GM18511 (cell line): ENCODE measurements around the gene PLA1A.
"Not testable (repeated sequence)": the region's sequence is repeated elsewhere in the genome, so short reads cannot be mapped to it uniquely, and the experiment has no call there.

Experiments used
- ATAC-seq: cut with Tn5 transposase; IDR thresholded peaks from one replicate; pipeline ENCODE4 v1.9.1; 2021; ENCODE audit warnings: mild to moderate bottlenecking, moderate library complexity; ENCODE audit not compliant: unreplicated experiment

The PLA1A gene

DNA sequence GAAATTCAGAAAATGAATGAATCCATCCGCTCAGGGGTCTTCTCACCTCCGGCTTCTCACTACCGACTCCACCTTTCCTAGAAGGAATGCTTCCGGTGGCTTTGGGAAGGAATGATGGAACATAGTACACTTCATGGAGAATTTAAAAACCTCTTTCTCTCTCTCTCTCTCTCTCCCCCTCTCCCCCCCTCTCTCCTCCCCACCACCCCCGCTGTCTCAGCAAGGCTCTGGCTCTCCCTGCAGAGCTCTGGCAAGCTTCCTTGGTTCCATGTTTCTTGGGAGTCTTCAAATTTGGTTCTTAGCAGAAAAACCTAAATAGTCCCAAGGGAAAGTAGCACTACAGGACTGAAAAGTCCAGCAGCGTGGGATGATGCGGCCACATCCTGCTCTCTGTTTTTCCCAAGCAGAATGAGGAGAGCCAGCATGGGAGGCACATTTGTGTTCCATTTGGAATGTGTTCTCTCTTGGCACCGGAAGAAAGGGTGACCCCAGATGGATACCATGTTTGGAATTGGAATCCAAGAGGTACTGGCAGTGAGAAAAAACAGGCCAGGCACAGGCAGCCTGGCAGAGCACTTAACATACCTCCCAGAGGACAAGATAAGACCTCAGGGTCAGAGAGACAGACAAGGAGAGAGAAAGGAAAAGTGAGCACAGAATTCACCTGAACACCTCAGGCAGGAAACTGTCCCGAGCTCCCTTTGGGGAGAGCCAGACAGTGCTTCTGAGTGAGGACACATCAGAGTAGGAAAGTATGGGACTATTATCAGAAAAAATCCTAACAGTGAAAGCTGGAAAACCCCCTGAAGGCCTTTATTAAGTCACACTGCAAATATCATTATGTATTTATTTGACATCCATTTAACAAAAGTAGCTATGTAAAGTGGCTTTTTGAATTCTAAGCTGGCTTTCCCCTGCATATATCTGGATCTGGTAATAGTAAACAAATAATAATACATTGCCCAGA, 63.1 kb downstream of the PLA1A start, which contains the start of gene POPDC2:
Gene POPDC2 (minus strand): TSS at position 116 of the 967 bp plus-strand sequence. CDS start 166 bp downstream, outside the sequence.
- ATAC-seq: no peak

- ATAC-seq: no peak
Observed at GRCh38 chr3:119662604-119663373, 65.1 kb downstream of the PLA1A start.

DNA sequence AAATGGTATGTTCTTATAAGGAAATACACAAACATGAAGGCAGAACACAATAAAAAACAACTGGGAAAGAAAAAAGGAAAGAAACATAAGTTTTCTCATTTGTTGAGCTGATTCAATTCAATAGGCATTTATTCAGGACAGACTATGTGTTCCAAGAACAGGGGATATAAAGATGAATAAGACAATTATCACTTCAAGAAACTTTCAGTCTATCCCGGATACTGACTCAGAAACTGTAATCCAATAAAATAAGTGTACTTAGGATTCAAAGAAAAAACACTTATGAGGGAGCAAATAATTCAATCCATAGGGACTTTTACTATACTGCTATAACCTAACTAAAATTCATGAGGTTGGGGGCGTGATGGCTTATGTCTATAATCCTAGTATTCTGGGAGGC, 66.2 kb downstream of the PLA1A start:
- no peak for ATAC-seq

DNA sequence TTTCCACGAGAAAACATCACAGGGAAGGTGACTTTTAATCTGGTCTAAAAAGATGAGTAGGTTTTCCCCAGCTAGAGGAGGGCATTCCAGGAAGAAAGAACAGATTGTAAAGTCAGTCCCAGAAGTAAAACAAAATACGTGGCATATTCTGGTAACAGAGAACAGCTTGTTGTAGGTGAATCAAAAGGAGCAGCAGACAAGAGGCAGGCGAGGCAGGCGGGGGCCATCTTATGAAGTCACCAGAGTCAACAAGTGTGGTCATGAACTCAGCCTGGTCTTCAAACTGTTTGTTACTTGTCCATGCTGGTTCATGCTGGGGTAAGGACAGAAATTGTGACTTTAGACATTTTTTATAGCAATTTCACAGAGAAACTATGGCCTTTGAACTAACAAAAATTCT, 66.7 kb downstream of the PLA1A start:
- no peak for ATAC-seq

DNA sequence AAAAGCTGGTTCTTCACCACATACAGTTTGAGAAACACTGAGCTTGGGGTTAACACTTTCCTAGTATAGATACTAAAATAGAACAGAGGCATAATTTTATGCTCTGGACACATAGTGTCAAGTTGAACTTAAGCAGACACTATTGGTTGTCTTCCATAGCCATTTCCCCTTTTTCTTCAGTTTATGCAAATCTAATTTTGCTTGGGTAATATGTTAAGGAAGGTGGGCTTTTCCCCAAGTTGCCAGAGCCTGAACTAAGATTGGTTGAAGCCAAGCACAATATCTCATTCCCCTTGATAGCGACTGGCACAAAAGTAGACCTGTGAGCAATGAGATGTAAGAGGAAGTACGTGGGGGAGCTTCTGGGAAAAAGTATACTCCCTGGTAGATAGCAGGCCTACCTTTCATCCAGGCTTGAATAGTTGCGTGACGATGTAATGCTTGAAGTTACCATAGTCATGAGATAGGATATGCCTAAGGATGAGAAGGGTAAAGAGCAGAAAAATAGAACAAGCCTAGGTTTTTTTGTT, 67.2 kb downstream of the PLA1A start:
- no peak for ATAC-seq

GRCh38 chr3:119665954-119666559, 68.4 kb downstream of the PLA1A start:
- ATAC-seq: no peak

- ATAC-seq: no peak
Observed at GRCh38 chr3:119669906-119670570, 72.4 kb downstream of the PLA1A start.

- no peak for ATAC-seq
Observed at GRCh38 chr3:119672776-119673175, 75.1 kb downstream of the PLA1A start.

DNA sequence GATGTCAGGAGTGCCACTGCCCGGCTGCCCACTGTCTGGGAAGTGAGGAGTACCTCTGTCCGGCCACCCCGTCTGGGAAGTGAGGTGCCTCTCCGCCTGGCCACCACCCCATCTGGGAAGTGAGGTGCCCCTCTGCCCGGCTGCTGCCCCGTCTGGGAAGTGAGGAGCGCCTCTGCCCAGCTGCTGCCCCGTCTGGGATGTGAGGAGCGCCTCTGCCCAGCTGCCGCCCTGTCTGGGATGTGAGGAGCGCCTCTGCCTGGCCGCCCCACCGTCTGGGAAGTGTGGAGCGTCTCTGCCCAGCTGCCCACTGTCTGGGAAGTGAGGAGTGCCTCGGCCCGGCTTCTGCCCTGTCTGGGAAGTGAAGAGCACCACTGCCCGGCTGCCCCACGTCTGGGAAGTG, 76.2 kb downstream of the PLA1A start:
- no peak for ATAC-seq

DNA sequence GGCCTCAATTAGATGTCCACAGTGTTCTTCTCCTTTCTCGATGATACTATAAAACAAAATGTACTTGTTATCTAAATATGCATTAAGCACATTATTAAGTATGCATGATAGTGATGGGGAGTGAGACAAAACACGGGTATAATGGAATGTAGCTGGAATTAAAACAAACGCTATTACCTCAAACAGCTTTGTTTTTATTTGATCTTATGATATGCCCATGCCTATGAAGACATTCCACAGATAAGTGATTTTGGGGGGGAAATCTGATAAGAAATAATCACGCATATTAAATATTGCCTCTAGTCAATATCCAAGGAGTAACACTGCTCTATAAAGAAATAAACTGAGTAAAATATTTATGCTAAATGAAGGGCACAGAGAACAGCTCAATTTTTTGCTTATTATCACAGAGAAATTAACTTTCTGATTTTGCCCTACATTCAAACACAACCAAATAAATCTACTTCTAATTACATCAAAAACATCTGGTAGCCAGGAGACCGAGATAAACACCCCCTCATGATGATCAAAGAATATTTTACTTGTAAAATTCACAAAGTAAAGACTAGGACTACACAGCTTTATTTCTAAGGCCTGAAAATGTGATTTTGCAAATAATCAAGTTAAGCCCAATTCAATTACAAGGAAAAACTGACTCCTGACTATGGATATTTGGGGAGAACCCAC, 77.6 kb downstream of the PLA1A start:
- no peak for ATAC-seq

- no peak for ATAC-seq
Observed at GRCh38 chr3:119676020-119676419, 78.3 kb downstream of the PLA1A start.

DNA sequence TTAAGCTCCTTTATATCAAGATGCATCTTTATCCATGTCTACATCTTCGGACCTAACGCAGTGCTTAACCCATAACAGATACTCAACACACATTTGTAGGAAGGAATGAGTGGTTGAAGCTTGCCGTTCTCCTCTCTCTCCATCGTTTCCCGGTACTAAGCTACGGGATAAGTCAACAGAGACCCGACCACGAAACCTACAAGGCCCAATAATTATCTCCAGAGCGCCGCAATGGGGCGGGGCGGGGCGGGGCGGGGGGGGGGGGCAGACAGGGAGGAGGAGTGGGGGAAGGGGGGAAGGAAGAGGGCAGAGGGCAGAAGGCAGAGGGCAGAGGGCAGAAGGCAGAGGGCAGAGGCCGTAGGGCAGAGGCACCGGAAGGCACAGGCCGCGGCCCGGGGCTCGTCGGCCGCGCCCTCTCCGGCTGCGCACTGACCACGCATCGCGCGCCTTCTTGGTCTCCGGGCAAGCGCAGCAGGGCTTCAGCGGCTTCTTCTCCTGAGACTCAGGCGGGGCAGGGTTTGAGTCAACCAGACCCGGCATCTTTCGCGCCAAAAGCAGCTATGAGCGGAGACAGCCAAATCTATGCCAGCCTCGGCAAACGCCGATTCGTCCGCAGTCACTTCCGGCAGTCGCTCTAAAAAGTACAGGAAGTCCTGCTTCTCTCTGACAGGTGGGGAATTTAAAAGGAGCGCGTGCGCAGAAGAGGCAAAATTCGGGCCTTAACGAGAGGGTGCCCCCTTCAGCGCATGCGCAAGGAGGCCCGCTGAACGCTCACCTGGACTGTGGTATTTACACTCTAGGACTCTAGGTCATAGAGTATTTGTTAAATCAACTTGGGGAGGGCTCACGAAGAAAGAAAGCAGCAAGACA, 79.3 kb downstream of the PLA1A start, which contains the start of gene COX17:
Gene COX17 (minus strand): TSS at position 636 of the 870 bp plus-strand sequence. CDS start 96 bp downstream, at position 540.
- ATAC-seq: peak; percentile 90

- ATAC-seq: peak; percentile 4
Observed at GRCh38 chr3:119677641-119677934, 79.9 kb downstream of the PLA1A start.

DNA sequence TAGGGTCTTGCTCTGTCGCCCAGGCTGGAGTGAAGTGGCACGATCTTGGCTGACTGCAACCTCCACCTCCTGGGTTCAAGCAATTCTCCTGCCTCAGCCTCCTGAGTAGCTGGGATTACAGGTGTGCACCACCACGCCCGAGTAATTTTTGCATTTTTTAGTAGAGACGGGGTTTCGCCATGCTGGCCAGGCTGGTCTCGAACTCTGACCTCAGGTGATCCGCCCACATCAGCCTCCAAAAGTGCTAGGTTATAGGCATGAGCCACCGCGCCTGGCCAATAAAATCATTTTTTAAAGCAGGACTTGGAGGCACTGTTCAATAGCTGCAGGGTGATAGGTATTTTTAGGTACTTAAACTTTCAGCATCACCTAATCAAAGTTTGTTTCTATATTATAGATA, 80.5 kb downstream of the PLA1A start:
- ATAC-seq: not testable (repeated sequence)
